PC-9 (cell line): ENCODE measurements around the gene SRSF2.

ENCODE experiments used
- CTCF ChIP-seq: fragments of 200-600 bp; sonication (generic); conservative IDR thresholded peaks from 2 replicates; pipeline ENCODE4 v1.6.1; 2017; ENCODE audit warnings: mixed run types, antibody characterized with exemption, mild to moderate bottlenecking, moderate library complexity
- EZH2 ChIP-seq: fragments of 200-600 bp; sonication (generic); IDR thresholded peaks from 2 replicates; pipeline ENCODE4 v1.8.0; 2017; ENCODE audit warnings: antibody characterized with exemption, low read depth

GRCh38 chr17:76704805-76705204, 32.3 kb downstream of the SRSF2 start:
- TF ChIP-seq CTCF (no peak), EZH2 (no peak)
